ENCODE results near the gene PDGFC. TPM values are rescaled to one million over a fixed set of nuclear protein-coding genes. Genes with fewer than 3 reads are reported as not detected.

PDGFC gene
- total RNA-seq, 1 donor from 2014 or later = 70.9 TPM

DNA sequence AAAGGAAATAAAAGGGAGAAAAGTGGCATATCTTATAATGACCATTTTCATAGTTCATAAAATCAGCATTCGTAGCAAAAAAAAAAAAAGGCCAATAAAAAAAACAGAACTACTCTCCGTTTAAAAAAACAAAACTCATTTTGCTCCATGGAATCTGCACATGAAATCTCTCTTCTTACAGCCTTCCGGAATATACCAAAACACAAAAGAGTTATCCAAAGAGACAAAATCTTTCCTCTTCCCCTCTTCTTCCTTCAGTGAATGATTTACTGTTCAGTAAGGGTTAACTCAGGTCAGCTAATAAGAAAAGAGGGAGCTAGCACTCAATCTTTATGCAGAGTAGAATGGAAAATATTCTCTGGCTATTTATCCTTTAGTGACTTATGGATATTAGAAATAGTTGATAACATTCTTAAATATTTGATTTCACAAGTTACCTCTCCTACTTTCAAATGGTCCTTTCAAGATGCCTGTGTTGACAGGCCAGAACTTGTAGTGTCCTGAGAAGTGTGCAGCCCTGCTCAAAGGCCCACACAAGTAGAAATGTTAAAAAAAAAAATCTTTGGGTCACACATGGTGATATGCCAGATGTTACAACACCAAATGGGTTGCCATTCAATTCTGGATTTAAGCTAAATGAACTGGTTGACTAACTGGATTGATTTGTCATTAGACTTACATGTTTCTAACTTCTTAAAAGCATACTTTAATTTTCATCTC lies 42.1 kb downstream of the PDGFC start:
- Mint-ChIP-seq H3K9me3 (ENCODE audit: low read depth) (peaks cover 10% of the 10 kb centered on the region), H3K4me1 (ENCODE audit: low read depth) (peaks cover 54% of the 10 kb centered on the region), H3K36me3 (ENCODE audit: low read depth) (peaks cover 11% of the 10 kb centered on the region), H3K27me3 (ENCODE audit: low read depth) (no peaks in the 10 kb centered on the region), H3K4me3 (ENCODE audit: unreplicated experiment) (no peak overlapping the region), H3K27ac (ENCODE audit: unreplicated experiment) (peak overlapping the region; percentile 58)
- TF ChIP-seq, protein P1, sequence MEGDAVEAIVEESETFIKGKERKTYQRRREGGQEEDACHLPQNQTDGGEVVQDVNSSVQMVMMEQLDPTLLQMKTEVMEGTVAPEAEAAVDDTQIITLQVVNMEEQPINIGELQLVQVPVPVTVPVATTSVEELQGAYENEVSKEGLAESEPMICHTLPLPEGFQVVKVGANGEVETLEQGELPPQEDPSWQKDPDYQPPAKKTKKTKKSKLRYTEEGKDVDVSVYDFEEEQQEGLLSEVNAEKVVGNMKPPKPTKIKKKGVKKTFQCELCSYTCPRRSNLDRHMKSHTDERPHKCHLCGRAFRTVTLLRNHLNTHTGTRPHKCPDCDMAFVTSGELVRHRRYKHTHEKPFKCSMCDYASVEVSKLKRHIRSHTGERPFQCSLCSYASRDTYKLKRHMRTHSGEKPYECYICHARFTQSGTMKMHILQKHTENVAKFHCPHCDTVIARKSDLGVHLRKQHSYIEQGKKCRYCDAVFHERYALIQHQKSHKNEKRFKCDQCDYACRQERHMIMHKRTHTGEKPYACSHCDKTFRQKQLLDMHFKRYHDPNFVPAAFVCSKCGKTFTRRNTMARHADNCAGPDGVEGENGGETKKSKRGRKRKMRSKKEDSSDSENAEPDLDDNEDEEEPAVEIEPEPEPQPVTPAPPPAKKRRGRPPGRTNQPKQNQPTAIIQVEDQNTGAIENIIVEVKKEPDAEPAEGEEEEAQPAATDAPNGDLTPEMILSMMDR (IDR thresholded peaks at IDR 0.05) = no peak
- DNase-seq (ENCODE audit: low spot score) = no peak

DNA sequence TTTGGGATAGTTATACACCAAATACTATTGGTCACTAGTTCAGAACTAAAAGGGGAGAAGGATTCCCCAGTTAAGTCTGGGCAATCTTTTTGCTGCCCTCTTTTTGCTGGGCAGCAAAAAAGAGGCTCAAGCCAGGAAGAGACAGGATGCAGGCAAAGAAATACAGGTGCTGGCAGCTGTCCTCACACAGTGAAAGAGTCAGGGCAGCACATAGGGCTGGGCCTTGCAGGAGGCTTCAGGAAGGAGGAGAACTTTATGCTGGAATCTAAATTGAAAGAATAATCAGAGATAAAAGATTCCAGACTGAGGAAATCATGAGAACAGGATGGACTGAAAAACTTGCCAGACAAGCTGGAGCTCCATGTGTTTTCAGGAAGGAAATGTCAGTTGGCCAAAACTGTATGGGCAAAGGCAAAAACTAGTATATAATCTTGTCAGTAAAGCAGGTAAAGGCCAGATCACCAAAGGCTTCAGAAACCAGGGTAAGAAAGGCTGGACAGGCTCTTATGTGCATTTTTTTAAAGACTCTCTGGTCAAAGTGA lies 46.8 kb downstream of the PDGFC start:
- TF ChIP-seq, protein P1 (IDR thresholded peaks at IDR 0.05) = no peak
- Mint-ChIP-seq H3K4me3 (ENCODE audit: unreplicated experiment) (no peak overlapping the region), H3K9me3 (ENCODE audit: low read depth) (peaks cover 7% of the 10 kb centered on the region), H3K27me3 (ENCODE audit: low read depth) (no peaks in the 10 kb centered on the region), H3K36me3 (ENCODE audit: low read depth) (peaks cover 11% of the 10 kb centered on the region), H3K4me1 (ENCODE audit: low read depth) (peaks cover 45% of the 10 kb centered on the region), H3K27ac (ENCODE audit: unreplicated experiment) (no peak overlapping the region)
- no peak for DNase-seq (ENCODE audit: low spot score)

DNA sequence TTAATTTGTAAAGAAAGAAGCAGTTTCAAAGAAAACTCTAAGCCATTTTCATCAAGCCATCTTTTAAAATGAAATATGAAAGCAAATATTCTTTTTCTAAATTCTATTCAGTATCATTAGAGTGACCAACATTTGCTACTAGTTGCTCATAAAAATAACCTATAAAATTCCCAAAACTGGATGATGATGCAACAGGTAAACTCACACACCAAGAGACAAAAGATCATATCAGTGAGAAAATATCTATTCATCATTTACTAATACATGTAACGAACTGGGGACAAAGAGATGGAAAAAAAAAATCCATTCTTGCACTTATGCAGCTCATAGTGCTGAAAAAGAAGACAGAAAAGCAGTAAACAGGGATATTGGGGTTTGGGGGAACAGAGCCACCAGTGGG lies 48.1 kb downstream of the PDGFC start:
- Mint-ChIP-seq H3K4me1 (ENCODE audit: low read depth) (peaks cover 32% of the 10 kb centered on the region), H3K36me3 (ENCODE audit: low read depth) (peaks cover 11% of the 10 kb centered on the region), H3K4me3 (ENCODE audit: unreplicated experiment) (no peak overlapping the region), H3K9me3 (ENCODE audit: low read depth) (peaks cover 7% of the 10 kb centered on the region), H3K27me3 (ENCODE audit: low read depth) (no peaks in the 10 kb centered on the region), H3K27ac (ENCODE audit: unreplicated experiment) (no peak overlapping the region)
- DNase-seq (ENCODE audit: low spot score) = no peak
- TF ChIP-seq, protein P1 (IDR thresholded peaks at IDR 0.05) = no peak

DNA sequence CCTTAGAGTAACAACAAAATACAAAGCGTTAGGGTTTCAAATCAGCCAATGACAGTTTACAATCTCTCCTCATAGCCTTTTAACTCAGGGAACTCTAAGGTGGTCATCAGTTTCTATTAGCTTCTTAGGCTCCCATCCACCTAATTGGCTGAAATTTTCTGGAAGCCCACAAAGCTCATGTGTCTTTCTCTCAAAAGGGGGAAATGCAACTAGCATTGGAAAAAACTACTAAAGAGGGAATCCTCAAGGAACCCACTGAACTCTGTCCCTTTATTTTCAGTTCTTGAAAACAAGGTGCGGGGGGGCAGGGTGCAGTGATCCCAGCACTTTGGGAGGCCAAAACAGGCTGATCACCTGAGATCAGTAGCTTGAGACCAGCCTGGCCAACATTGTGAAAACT lies 56.4 kb downstream of the PDGFC start:
- TF ChIP-seq, protein P1 (IDR thresholded peaks at IDR 0.05) = no peak
- no peak overlapping the region for H3K4me3 Mint-ChIP-seq (ENCODE audit: unreplicated experiment)
- no peak overlapping the region for H3K27ac Mint-ChIP-seq (ENCODE audit: unreplicated experiment)
- no peaks in the 10 kb centered on the region for H3K27me3 Mint-ChIP-seq (ENCODE audit: low read depth)
- no peaks in the 10 kb centered on the region for H3K36me3 Mint-ChIP-seq (ENCODE audit: low read depth)
- no peaks in the 10 kb centered on the region for H3K9me3 Mint-ChIP-seq (ENCODE audit: low read depth)
- peaks cover 32% of the 10 kb centered on the region for H3K4me1 Mint-ChIP-seq (ENCODE audit: low read depth)
- no peak for DNase-seq (ENCODE audit: low spot score)

DNA sequence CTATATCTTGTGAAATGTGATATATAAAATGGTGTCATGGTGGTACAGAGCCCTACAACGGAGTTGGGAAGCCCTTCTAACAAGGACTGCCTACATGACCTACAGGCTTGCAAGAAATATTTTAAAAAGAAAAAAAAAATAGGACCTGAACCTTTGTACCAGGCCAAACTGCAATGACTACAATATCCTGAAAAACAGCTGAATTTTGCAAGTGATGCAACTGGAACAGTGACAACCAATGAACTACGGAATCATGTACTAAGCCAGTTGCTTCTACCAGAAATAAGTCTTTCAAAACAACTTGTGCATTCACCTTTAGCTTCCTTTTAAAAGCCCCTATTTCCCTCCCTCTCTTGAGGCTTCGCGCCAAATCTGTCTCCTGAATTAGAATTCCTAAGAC lies 58.4 kb downstream of the PDGFC start:
- Mint-ChIP-seq H3K4me3 (ENCODE audit: unreplicated experiment) (no peak overlapping the region), H3K9me3 (ENCODE audit: low read depth) (no peaks in the 10 kb centered on the region), H3K4me1 (ENCODE audit: low read depth) (peaks cover 47% of the 10 kb centered on the region), H3K27ac (ENCODE audit: unreplicated experiment) (no peak overlapping the region), H3K36me3 (ENCODE audit: low read depth) (no peaks in the 10 kb centered on the region), H3K27me3 (ENCODE audit: low read depth) (no peaks in the 10 kb centered on the region)
- TF ChIP-seq, protein P1 (IDR thresholded peaks at IDR 0.05) = no peak
- DNase-seq (ENCODE audit: low spot score) = no peak
